Right kidney (tissue), 9 donors: ENCODE measurements around the gene TMEM167A.

Experiments used
- DNase-seq: peaks from one replicate; pipeline ENCODE4 v3.0.0-alpha.2; 2016
- long read RNA-seq, 8 donors: transcript quantifications; one replicate each; lab custom pipeline, GENCODE V29; 2026

The TMEM167A gene, protein sequence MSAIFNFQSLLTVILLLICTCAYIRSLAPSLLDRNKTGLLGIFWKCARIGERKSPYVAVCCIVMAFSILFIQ
- long read RNA-seq, donor 1, full-length matches to known transcripts: 63 of 91 reads
- long read RNA-seq, donor 1, partial matches to known transcripts: 28 of 91 reads
- long read RNA-seq, donor 1, other reads (novel, unspliced or antisense): 0 of 91 reads
- long read RNA-seq, donor 2, full-length matches to known transcripts: 26 of 34 reads
- long read RNA-seq, donor 2, partial matches to known transcripts: 8 of 34 reads
- long read RNA-seq, donor 2, other reads (novel, unspliced or antisense): 0 of 34 reads
- long read RNA-seq, donor 3, full-length matches to known transcripts: 18 of 18 reads
- long read RNA-seq, donor 3, partial matches to known transcripts: 0 of 18 reads
- long read RNA-seq, donor 3, other reads (novel, unspliced or antisense): 0 of 18 reads
- long read RNA-seq, donor 4, full-length matches to known transcripts: 30 of 39 reads
- long read RNA-seq, donor 4, partial matches to known transcripts: 9 of 39 reads
- long read RNA-seq, donor 4, other reads (novel, unspliced or antisense): 0 of 39 reads
- long read RNA-seq, donor 5, full-length matches to known transcripts: 48 of 56 reads
- long read RNA-seq, donor 5, partial matches to known transcripts: 8 of 56 reads
- long read RNA-seq, donor 5, other reads (novel, unspliced or antisense): 0 of 56 reads
- long read RNA-seq, donor 6, full-length matches to known transcripts: 35 of 43 reads
- long read RNA-seq, donor 6, partial matches to known transcripts: 8 of 43 reads
- long read RNA-seq, donor 6, other reads (novel, unspliced or antisense): 0 of 43 reads
- long read RNA-seq, donor 7, full-length matches to known transcripts: 53 of 53 reads
- long read RNA-seq, donor 7, partial matches to known transcripts: 0 of 53 reads
- long read RNA-seq, donor 7, other reads (novel, unspliced or antisense): 0 of 53 reads
- long read RNA-seq, donor 8, full-length matches to known transcripts: 49 of 84 reads
- long read RNA-seq, donor 8, partial matches to known transcripts: 35 of 84 reads
- long read RNA-seq, donor 8, other reads (novel, unspliced or antisense): 0 of 84 reads

DNA sequence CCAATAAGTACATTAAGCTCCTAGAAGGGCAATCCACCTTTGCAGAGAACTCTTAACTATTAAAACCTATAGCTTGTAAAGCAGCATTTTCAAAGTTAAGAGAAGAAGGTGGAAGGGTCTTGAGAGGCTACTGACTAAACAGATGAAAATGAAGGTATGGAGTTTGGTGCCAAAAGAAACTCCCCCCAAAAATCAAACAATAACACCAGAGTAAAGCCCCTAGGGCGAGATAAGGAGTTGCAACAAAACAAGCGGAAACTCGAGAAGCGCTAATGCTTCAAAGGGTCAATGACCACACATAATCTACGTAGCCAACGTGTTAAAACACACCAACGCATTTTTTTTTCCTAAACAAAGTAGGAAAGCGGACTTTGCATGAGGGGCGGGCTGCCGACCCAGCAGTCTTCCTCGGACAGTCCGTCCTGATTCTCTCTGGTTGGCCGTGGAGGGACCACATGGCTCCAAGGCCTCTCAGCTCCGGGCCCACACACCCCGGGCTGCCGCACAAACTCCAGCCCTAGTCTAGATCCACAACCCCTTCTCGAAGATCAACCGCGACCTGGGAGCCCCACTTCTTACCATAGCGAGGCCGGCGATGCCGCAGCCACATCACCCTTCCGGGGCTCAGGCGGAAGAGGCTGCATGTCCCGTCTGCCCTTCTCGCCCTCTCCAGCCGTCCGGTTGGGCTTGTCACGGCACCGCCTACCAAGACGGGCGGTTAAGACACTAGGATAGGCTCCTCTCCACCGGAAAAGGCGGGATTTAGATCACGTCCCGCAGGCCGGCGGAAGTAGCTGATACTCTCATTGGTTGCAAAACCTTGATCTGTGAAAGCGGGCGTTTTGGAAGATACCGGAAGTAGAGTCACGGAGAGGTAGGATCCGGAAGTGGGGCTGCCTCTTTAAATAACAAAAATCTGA, at the start of gene TMEM167A, which contains the start of gene XRCC4:
TMEM167A (minus strand) TSS at position 653 of the 920 bp plus-strand sequence; CDS start at position 582, 71 bp downstream.
XRCC4 (plus strand) TSS at position 806 of the 920 bp plus-strand sequence. CDS start 27,373 bp downstream, outside the sequence.
- peak; percentile 93 for DNase-seq

- no peak for DNase-seq
Measured at GRCh38 chr5:83126501-83126900, 49.3 kb upstream of the TMEM167A start.

DNA sequence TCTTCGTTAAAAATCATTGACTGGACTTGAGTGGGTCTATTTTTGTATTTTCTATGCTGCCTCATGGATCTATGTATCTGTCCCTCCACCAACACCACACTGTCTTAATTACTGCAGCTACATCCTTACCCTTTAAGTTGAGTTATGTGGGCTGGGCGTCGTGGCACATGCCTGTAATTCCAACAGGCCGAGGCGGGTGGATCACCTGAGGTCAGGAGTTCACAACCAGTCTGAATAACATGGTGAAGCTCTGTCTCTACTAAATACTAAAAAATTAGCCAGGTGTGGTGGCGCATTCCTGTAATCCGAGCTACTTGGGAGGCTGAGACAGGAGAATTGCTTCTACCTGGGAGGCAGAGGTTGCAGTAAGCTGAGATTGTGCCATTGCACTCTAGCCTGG, 48.4 kb upstream of the TMEM167A start:
- DNase-seq: no peak

DNA sequence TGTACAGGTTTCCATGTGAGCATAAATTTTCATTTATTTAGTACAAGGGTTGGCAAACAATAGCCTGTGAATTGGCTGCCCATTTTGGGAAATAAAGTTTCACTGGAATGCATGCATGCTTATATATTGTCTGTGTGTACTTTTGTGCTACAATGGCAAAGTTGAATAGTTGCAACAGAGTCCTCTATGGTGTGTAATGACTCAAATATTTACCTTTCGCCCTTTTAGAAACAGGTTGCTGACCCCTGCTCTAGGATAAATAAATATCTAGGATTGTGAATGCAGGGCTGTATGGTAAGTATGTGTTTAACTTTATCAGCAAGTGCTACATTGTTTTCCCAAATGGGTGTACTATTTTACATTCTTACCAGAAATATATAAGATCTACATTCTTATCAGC, 47.4 kb upstream of the TMEM167A start:
- DNase-seq: no peak

- DNase-seq: no peak
Measured at GRCh38 chr5:83118976-83119375, 41.8 kb upstream of the TMEM167A start.

- no peak for DNase-seq
Measured at GRCh38 chr5:83118471-83118870, 41.3 kb upstream of the TMEM167A start.

DNA sequence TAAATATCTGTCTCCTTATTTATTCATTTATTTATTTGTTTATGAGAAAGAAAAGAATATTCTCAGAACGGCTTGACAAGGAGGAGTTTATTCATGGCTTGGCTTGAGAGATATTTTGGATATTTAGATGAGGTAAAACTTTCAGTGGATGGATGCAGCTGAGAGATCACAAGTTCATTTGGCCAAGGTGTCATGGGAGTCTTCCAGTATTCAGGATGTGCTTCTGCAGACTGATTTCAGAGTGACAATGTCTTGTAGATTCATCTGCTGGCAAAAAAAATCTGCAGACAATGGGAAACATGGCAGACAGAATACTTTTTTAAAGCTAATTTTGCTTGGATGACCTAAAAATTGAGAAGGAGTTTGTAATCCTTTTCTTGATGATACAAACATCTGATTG, 38.6 kb upstream of the TMEM167A start:
- DNase-seq: no peak

DNA sequence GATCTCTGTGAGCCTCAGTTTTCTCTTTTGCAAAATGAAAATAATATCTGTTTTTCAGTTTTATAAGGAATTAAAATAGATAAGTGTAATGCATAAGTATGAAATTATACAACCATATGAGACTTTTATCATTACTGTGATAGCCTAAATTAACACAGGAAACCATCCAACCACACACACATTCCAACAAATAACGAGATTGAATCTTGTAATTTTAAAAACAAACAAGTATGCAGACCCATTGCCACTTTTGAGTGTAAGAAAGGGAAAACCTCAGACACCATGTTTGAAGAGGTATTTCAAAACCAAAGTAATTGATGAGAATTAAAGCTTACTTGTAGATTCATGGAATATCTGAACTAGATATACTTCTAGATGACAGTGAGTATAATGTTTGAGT, 32.2 kb upstream of the TMEM167A start:
- no peak for DNase-seq

- DNase-seq: no peak
Measured at GRCh38 chr5:83107692-83108420, 30.7 kb upstream of the TMEM167A start.

DNA sequence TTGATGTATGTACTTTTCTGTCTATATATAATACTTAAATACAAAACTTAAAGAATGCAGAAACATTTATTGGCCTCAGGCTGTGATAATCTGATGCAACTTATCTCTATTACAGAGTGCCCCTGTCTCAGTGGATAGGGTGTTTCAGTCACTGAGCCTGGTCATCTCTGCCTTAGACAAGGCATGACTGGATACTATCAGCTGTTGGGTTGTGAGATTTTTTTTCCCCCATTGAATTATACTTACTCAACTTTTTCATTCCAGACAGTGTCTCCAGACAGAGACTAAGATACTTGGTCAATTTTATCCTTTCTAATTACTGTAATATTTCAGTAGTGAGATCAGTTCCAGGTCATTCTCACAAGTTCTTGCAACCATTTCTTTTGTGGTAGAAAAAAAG, 26.8 kb upstream of the TMEM167A start:
- no peak for DNase-seq

- no peak for DNase-seq
Measured at GRCh38 chr5:83102364-83102980, 25.3 kb upstream of the TMEM167A start.

DNA sequence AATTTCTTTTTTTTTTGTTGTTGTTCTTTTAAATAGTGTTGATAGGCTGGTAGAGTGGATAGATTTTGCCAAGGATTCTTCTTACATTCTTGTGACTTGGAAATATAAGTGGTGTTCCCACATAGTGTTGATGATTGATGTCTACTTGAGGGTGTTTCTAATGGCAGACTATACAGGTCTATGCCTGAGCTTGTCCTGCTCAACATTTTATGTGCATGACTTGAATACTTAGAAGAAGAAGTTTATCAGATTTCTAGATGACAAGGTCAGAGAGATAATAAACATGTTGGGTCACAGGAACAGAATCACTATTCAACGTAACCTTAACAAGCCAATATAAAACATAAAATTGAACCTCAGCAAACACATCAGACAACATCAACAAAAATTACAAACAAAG, 24.3 kb upstream of the TMEM167A start:
- no peak for DNase-seq

DNA sequence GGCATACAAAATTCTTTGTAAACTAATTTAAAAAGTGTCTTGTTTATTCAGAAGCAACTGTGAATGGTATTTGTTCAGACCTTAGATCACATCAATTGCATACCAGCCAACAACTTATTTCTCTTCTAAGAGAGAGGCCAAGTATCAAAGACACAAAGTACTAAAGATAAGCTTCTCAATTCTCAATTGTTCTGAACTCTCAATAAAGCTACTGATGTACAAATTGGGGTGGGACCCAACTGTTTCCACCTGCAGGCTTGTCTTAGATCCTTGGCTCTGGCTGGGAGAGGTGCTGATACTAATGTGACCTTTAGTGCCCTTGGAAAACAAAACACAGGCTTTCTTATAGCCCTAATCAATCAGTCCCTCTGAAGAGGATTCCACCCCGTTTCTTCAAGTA, 22.3 kb upstream of the TMEM167A start:
- DNase-seq: no peak

DNA sequence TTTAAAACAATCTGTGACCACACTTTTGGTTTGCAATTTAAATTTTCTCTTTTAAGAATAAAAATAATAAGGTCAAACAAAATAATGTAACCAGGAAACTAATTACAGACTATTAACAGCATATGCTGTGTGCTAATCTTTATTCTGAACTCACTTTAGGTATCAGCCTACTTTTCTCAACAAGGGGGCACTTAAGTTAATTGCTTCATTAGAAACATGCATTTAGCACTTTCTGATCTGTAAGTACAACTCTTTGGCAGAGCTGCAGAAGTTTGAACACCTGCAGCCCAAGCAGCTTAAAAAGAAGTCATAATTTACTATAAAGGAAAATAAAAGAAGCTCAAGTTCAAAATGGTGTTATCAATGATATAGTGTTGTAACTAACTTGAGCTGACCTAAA, 21.8 kb upstream of the TMEM167A start:
- DNase-seq: no peak

- DNase-seq: no peak
Measured at GRCh38 chr5:83097689-83098231, 20.6 kb upstream of the TMEM167A start.

DNA sequence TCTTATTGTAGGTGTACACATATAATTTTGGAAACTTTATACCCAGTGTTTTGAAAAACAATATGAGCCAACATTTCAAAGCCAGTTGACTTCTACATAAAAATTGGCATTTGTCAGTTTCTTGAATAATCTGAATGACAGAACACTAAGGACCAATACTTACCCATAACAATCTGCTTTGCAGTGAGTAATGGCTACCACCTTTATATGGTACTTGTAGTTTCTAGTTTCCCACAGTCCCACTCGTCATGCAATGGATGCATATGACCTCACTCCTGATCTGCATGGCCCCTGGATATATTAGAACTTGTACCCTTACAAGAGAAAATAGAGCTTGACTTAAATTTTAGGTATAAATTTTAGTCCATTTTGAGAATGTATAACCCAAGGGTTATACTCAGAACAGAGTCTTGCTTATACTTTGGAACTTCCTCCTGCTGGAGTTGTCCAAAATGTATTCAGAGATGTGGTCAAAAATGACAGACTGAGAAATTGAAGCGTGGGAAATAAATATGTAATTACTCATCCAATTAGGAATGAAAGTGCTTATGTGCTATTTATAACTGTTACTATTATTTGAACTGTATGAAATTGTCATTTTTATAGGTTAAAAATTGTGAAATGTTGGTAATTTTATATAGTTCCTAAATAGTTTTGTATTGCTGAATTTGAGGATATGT, 19.6 kb upstream of the TMEM167A start:
- no peak for DNase-seq

- no peak for DNase-seq
Measured at GRCh38 chr5:83095957-83096539, 18.9 kb upstream of the TMEM167A start.

GRCh38 chr5:83095163-83095956, 18.2 kb upstream of the TMEM167A start:
- DNase-seq: no peak
